SK-N-SH treated with all-trans-retinoic acid at 6 μM for 48 hours (cell line): ENCODE results near the gene FHIT.

Experiments used
- POU6F1 ChIP-seq: fragments of 250-450 bp; sonication (Bioruptor Pico); IDR thresholded peaks from 2 replicates; pipeline ENCODE4 v1.8.0; 2021; ENCODE audit warnings: low read depth, mild to moderate bottlenecking, moderate library complexity, borderline replicate concordance
- ZFP3 ChIP-seq: fragments of 250-450 bp; sonication (Bioruptor Pico); IDR thresholded peaks from 2 replicates; pipeline ENCODE4 v1.5.0; 2020; ENCODE audit warnings: mild to moderate bottlenecking, moderate library complexity
- TF ChIP-seq, protein P1 (sequence below): fragments of 250-450 bp; sonication (Bioruptor Pico); IDR thresholded peaks from 2 replicates; pipeline ENCODE4 v1.8.0; 2020; ENCODE audit warnings: mild to moderate bottlenecking, moderate library complexity, borderline replicate concordance

DNA sequence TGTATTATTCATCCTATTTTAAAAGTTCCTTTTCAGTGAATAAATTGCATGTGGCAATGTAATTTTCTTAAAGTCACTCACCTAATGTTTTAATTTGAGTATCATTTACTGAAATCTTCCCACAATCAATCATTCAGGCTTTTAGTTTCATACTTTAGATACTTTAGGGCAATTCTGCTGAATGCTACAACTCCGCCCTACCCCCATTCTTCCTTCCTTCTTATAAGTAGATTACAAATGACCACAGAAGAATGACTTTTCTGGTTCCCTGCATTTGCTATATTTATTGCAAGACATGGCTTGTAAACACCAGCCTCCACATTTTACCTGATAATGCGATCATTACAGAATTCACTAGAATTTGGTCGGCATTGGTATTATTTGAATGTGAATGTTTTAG lies 1061.9 kb downstream of the FHIT start:
- TF ChIP-seq, protein P1, sequence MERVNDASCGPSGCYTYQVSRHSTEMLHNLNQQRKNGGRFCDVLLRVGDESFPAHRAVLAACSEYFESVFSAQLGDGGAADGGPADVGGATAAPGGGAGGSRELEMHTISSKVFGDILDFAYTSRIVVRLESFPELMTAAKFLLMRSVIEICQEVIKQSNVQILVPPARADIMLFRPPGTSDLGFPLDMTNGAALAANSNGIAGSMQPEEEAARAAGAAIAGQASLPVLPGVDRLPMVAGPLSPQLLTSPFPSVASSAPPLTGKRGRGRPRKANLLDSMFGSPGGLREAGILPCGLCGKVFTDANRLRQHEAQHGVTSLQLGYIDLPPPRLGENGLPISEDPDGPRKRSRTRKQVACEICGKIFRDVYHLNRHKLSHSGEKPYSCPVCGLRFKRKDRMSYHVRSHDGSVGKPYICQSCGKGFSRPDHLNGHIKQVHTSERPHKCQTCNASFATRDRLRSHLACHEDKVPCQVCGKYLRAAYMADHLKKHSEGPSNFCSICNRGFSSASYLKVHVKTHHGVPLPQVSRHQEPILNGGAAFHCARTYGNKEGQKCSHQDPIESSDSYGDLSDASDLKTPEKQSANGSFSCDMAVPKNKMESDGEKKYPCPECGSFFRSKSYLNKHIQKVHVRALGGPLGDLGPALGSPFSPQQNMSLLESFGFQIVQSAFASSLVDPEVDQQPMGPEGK (CRISPR knock-in tag), result no peak
- TF ChIP-seq ZFP3 (CRISPR knock-in tag) (no peak), POU6F1 (CRISPR knock-in tag) (no peak)
